ENCODE measurements around the gene KCTD5. TPM values are rescaled to one million over a fixed set of nuclear protein-coding genes. Genes with fewer than 3 reads are reported as not detected.
"Not testable (repeated sequence)": the region's sequence is repeated elsewhere in the genome, so short reads cannot be mapped to it uniquely, and the experiment has no call there.

KCTD5 gene
- total RNA-seq, 2 donors from 2014 or later, result 24.1 to 55.0 TPM

GRCh38 chr16:2671741-2672140 is 10.6 kb upstream of the KCTD5 start:
- peak overlapping the region; percentile 18 to 77 for H3K27ac ChIP-seq
- intact Hi-C loops (cut with DNase I), result loop anchor here (5.0 kb wide), 1 partner anchor 134 kb away; the partner anchor contains the start of gene PDPK1
- DNase-seq (ENCODE audit: low spot score), result no peak
- H3K27me3 ChIP-seq (replicated peaks; ENCODE audit: insufficient read depth), result no peaks in the 10 kb centered on the region
- H3K4me1 ChIP-seq (replicated peaks), result peaks cover 6% of the 10 kb centered on the region
- peak overlapping the region in 1 of 2 donors; percentile 58 for H3K4me3 ChIP-seq
- 90% methylated on average over 13 of the region's 13 CpGs for WGBS
- TF ChIP-seq POLR2AphosphoS5 (IDR thresholded peaks at IDR 0.05) (no peak), POLR2A (IDR thresholded peaks at IDR 0.05) (no peak), CTCF (IDR thresholded peaks at IDR 0.05) (no peak)
- H3K36me3 ChIP-seq, result no peaks in the 10 kb centered on the region
- H3K9me3 ChIP-seq, result no peaks in the 10 kb centered on the region

- TF ChIP-seq CTCF (IDR thresholded peaks at IDR 0.05) (no peak), POLR2A (IDR thresholded peaks at IDR 0.05) (peak; percentile 79), POLR2AphosphoS5 (IDR thresholded peaks at IDR 0.05) (peak; percentile 60)
- H3K36me3 ChIP-seq, result no peaks in the 10 kb centered on the region
- peak; percentile 94 for DNase-seq (ENCODE audit: low spot score)
- intact Hi-C loops (cut with DNase I), result loop anchor here (5.0 kb wide), 1 partner anchor 136 kb away; the partner anchor contains the start of gene PDPK1
- H3K27ac ChIP-seq, result peak overlapping the region; percentile 74 to 77
- no peaks in the 10 kb centered on the region for H3K9me3 ChIP-seq
- H3K27me3 ChIP-seq (replicated peaks; ENCODE audit: insufficient read depth), result no peaks in the 10 kb centered on the region
- peaks cover 6% of the 10 kb centered on the region for H3K4me1 ChIP-seq (replicated peaks)
- H3K4me3 ChIP-seq, result peak overlapping the region; percentile 43 to 58
- under 1% methylated on average over 56 of the region's 107 CpGs for WGBS
These were observed 9.0 kb upstream of the KCTD5 start for GRCh38 chr16:2673066-2673999.

GRCh38 chr16:2675021-2675420 is 7.3 kb upstream of the KCTD5 start:
- Histone ChIP-seq H3K27me3 (replicated peaks; ENCODE audit: insufficient read depth) (no peaks in the 10 kb centered on the region), H3K4me1 (replicated peaks) (peaks cover 6% of the 10 kb centered on the region), H3K9me3 (no peaks in the 10 kb centered on the region), H3K36me3 (no peaks in the 10 kb centered on the region), H3K27ac (no peak overlapping the region), H3K4me3 (no peak overlapping the region)
- TF ChIP-seq CTCF (IDR thresholded peaks at IDR 0.05), result no peak
- TF ChIP-seq POLR2AphosphoS5 (IDR thresholded peaks at IDR 0.05), result no peak
- TF ChIP-seq POLR2A (IDR thresholded peaks at IDR 0.05), result no peak
- intact Hi-C loops (cut with DNase I), result no loop called here
- no peak for DNase-seq (ENCODE audit: low spot score)
- 81% methylated on average over 7 of the region's 7 CpGs for WGBS

GRCh38 chr16:2675714-2676113 is 6.6 kb upstream of the KCTD5 start:
- no peak for TF ChIP-seq POLR2AphosphoS5 (IDR thresholded peaks at IDR 0.05)
- TF ChIP-seq POLR2A (IDR thresholded peaks at IDR 0.05), result no peak
- TF ChIP-seq CTCF (IDR thresholded peaks at IDR 0.05), result no peak
- H3K9me3 ChIP-seq, result no peaks in the 10 kb centered on the region
- intact Hi-C loops (cut with DNase I), result no loop called here
- H3K36me3 ChIP-seq, result no peaks in the 10 kb centered on the region
- H3K27ac ChIP-seq, result no peak overlapping the region
- DNase-seq (ENCODE audit: low spot score), result no peak
- no peaks in the 10 kb centered on the region for H3K27me3 ChIP-seq (replicated peaks; ENCODE audit: insufficient read depth)
- no peak overlapping the region for H3K4me3 ChIP-seq
- peaks cover 6% of the 10 kb centered on the region for H3K4me1 ChIP-seq (replicated peaks)
- 84% methylated on average over 16 of the region's 16 CpGs for WGBS

- H3K4me3 ChIP-seq; H3K4me1 ChIP-seq (replicated peaks); H3K9me3 ChIP-seq; H3K36me3 ChIP-seq; intact Hi-C loops (cut with DNase I); H3K27ac ChIP-seq; H3K27me3 ChIP-seq (replicated peaks; ENCODE audit: insufficient read depth); DNase-seq (ENCODE audit: low spot score): not testable (repeated sequence)
- 95% methylated on average over 3 of the region's 3 CpGs for WGBS
These were observed 5.4 kb upstream of the KCTD5 start for GRCh38 chr16:2676937-2677336.

GRCh38 chr16:2678206-2678965 is 3.9 kb upstream of the KCTD5 start:
- H3K27me3 ChIP-seq (replicated peaks; ENCODE audit: insufficient read depth); H3K4me1 ChIP-seq (replicated peaks); H3K36me3 ChIP-seq; H3K4me3 ChIP-seq; H3K9me3 ChIP-seq; DNase-seq (ENCODE audit: low spot score); intact Hi-C loops (cut with DNase I); H3K27ac ChIP-seq: not testable (repeated sequence)
- WGBS, result 90% methylated on average over 14 of the region's 23 CpGs

GRCh38 chr16:2679902-2680301 is 2.4 kb upstream of the KCTD5 start:
- H3K36me3 ChIP-seq; intact Hi-C loops (cut with DNase I); DNase-seq (ENCODE audit: low spot score); H3K27me3 ChIP-seq (replicated peaks; ENCODE audit: insufficient read depth); H3K4me3 ChIP-seq; H3K4me1 ChIP-seq (replicated peaks); H3K27ac ChIP-seq; H3K9me3 ChIP-seq: not testable (repeated sequence)
- WGBS, result 71% methylated on average over 4 of the region's 4 CpGs

Measured in prostate gland (tissue), 2 donors.